ENCODE data around the gene PARD3B.

The PARD3B gene

DNA sequence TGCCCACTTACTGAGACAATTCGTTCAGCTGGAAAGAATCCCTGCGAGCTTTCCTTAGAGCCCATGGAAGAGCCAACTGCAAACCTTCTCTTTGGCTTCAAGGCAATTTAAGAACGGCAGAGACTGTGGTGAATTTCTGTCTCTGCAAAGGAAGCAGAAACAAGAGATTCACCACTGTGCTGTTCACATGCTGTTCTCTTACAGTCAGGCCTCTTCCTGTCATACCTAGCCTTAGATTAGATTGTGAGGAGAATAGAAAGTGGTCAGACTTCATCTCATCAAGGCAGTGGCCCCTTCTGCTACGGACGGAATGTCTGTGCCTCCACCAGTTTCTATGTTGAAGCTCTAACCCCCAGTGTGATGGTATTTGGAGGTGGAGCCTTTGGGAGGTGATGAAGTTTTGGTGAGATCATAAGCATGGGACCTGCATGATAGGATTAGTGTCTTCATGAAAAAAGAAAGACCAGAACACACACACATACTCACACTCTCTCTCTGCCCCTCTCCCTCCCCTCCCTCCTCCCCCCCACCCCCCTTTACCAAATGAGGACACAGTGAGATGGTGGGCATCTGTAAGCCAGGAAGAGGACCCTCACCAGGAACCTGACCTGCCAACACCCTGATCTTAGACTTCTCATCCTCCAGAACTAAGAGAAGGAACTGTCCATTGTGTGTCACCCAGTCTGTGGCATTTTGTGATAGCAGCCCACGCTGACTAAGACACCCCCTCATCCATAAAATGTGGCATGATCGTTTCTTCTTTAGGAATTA lies 1091.5 kb downstream of the PARD3B start:
- DNase-seq, result no peak

DNA sequence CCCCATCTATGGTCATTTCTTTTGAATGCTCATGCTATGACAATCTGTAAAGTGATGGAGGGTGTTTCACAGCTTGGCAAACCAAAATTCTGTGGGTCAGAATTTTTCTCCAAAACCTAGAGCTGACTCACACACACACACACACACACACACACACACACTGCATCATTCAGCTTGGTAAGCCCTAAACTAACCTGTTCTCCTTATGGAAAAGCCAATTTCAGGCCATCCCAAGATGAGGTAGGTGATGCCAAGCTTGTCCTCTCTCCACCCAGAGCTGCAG lies 1092.0 kb downstream of the PARD3B start:
- no peak for DNase-seq

DNA sequence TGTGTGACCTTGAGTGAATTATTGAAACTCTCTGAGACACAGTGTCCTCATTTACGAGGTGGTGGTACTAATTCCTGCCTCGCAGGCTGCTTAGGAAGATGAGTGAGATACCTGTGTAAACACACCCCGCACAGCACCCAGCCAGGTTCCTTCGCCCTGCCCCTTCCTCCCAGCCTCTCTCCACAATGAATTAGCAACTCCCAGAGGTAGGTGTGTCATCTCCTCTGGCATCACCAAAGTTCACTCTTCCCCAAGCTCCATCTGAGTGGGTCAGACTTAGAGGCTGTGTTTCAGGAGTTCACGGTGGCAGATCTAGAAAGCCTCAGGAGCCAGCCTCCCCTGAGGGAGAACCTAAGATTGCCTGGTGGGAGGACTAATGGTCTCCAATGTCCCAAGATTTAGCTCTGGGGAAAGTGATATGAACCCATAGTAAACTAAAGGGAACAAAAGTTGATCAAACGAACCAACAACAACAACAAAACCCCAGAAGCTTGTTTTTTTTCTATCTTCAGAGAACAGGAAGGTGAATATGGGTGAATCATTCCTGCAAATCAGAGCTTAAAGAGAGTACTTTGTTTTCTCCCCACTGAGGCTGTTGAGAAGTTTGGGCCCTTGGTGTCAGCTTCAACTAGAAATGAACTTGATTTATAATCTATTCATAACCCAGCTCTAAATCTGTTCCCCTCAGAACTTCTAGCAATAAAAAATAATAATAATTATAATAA lies 1092.7 kb downstream of the PARD3B start:
- DNase-seq, result no peak

GRCh38 chr2:205640716-205641115 lies 1095.4 kb downstream of the PARD3B start:
- no peak for DNase-seq

DNA sequence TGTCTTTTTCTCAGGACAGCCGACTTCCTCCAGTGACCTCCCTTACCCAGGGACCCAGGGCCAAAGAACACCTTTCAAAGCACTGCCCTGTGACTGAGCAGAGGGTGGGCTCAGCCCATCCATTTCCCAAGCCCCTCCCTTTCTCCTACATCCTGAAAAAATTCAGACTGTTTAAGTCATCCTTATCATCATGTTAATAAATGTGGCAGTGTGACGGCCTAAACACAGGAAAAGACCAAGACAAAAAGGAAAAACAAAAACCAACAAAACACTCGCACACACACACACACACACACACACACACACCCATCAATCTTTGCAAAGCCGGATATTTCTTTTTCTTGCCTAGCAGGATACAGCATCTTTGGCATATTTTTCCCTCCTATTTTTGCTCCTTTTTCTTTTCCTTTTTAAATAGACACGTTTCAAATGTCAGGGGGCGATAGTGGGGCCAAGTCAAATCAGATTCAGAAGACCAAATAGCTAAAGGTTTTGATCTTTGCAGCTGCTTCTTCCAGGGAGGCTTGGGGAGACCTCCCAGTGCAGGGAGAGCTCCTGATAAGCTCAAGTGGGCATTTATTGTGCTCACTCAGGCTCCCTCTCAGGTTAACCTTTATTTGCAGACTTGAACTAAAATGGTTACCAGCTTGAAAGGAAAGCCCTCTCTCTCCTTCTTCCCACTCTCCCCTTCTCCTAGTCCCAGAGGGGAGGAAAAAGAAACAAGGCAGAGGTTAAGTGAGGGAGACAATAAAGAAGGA lies 1097.5 kb downstream of the PARD3B start:
- no peak for DNase-seq

- peak; percentile 55 for DNase-seq
Measured at GRCh38 chr2:205643391-205643885, 1098.2 kb downstream of the PARD3B start.

DNA sequence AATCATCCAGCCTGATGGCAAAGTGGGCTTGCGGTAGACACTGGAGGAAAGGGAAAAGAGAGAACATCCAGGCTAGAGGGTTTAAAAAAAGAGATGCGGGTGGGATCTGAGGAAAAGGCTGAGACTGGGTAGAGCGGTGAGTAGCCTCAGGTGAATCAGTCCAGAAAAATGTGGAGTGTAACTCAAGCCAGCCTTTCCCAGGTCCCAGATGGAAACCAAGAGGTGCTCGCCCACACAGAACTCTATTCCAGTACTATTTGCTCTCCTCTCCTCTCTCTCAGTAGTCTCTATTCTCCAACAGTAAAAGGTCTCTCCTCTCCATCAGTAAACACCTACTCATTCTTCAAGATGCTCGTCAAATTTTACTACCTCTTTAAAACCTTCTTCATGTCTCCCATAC lies 1098.7 kb downstream of the PARD3B start:
- peak; percentile 29 for DNase-seq

GRCh38 chr2:205646680-205647079 lies 1101.4 kb downstream of the PARD3B start:
- DNase-seq, result no peak

DNA sequence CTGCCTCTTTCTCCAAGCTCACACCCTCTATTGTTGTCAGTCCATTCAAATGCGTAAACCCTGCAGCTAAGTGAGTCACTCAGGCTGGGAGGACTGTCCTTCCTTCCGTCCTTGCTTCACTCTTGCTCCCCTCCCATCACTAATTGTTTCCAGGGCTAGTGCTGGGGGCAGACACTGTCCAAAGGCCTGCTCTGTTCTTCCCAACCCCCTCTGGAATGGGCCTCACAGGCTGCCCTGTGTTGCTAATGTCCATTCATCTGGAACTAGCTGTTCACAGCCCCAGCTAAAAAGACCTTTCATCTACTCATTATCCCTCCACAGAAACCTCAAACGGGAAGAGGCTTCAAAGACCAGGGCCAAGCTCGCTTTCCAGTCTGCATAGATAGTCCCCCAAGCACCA lies 1105.2 kb downstream of the PARD3B start:
- peak; percentile 79 for DNase-seq

GRCh38 chr2:205650931-205651330 lies 1105.7 kb downstream of the PARD3B start:
- no peak for DNase-seq

- no peak for DNase-seq
Measured at GRCh38 chr2:205651719-205652118, 1106.4 kb downstream of the PARD3B start.

- peak; percentile 86 for DNase-seq
Measured at GRCh38 chr2:205654878-205655605, 1109.8 kb downstream of the PARD3B start.

- DNase-seq, result peak; percentile 40
Measured at GRCh38 chr2:205655779-205656456, 1110.6 kb downstream of the PARD3B start.

GRCh38 chr2:205656461-205656860 lies 1111.2 kb downstream of the PARD3B start:
- no peak for DNase-seq

DNA sequence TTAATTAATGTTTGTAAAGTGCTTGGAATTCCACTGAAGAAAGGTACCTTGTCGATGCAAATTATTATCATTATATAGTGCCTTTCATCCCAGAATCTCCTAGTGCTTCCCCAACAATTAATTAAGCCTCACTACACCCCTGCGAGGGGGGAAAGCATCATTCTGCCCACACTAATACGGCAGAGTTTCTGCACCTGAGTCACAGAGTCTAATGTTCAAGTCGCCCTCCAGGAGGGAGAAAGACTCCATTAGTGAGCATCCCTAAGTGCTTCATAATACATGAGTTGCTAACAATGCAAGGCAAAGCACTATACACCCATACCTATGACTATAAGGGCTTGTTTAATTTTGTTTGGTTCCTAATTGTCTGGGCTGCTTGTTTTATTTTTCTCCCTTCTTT lies 1111.7 kb downstream of the PARD3B start:
- no peak for DNase-seq

DNA sequence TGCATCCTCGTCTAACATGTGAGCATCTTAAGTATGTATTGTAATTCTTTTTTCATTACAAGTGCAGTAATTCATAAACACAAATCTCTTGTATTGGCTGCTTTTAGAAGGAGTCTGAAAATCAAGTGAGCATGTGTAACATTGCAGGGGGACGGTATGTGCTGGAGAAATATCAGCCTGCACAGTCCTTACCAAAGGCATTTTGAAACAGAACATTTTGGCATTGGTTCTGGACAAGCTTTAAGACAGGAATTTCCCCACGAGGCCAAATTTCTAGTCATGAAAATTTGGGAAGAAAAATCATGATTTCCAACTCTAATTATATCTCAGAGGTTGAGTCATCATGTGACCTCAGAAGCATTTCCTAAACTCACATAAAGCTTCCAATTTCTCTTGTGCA lies 1112.3 kb downstream of the PARD3B start:
- DNase-seq, result peak; percentile 93

- DNase-seq, result no peak
Measured at GRCh38 chr2:205658068-205658467, 1112.8 kb downstream of the PARD3B start.

DNA sequence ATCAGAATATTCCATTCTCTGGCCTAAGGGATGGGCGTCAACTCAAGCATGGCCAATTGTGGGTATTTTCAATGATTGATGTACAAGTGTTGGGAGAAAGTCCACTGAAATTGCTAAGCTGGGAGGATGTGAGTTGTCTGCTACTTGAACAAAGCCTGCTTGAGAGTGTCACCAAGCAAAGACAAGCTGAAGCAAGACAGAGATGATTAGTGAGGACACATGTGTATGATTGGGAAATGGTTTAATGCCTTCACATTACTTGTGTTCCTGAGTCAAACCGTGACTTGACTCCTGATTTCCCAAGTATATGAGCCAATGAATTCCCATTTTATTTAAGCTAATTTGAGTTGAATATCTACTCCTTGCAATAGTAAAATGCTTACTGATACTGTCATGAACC lies 1113.3 kb downstream of the PARD3B start:
- no peak for DNase-seq

- DNase-seq, result no peak
Measured at GRCh38 chr2:205659922-205660321, 1114.6 kb downstream of the PARD3B start.

GRCh38 chr2:205660521-205661124 lies 1115.3 kb downstream of the PARD3B start:
- DNase-seq, result peak; percentile 98

DNA sequence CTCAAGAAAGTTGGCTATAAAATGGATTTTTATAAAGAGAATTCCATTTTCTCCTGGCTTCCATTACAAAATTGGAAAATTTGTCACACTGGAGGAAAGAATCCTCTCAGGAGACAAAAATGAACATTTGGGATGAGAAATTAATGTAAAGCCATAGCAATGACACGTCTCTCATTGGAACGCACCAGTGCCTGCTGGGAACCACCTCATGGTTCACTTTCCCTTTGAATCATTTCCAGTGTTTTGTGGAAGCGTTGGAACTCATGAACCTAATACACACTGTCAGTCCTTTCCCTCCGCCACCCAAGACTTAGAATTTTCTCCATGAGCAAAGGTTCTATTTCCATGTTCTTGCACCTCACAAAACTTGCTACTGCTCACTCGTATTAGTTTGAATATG lies 1116.0 kb downstream of the PARD3B start:
- peak; percentile 37 for DNase-seq
